CD4-positive, alpha-beta memory T cell (primary cell): ENCODE data around the gene CHST11. TPM values are rescaled to one million over a fixed set of nuclear protein-coding genes. Genes with fewer than 3 reads are reported as not detected.
"Not testable (repeated sequence)": the region's sequence is repeated elsewhere in the genome, so short reads cannot be mapped to it uniquely, and the experiment has no call there.

Experiments
- CTCF ChIA-PET: fragments of 350-600 bp; sonication (Branson Sonifier 250); formaldehyde crosslinking; loops from one replicate; lab custom pipeline; 2021; ENCODE audit warnings: inconsistent platforms; ENCODE audit not compliant: partially characterized antibody; lab: Charles Lee
- POLR2A ChIA-PET: fragments of 350-600 bp; sonication (Branson Sonifier 250); formaldehyde crosslinking; loops from one replicate; lab custom pipeline; 2021; ENCODE audit not compliant: partially characterized antibody; lab: Charles Lee
- DNase-seq, 5 donors: peaks; one replicate each; pipeline versions ENCODE4 v3.0.0 to v3.0.0-alpha.2; 2020 to 2022; ENCODE audit warnings: mixed read lengths in 1 of 5
- H3K27ac ChIP-seq: one replicate; pipeline ENCODE4 v1.7.0; 2013; ENCODE audit warnings: low read depth, low read length
- H3K27me3 ChIP-seq: 2 replicates; pipeline ENCODE4 v1.7.0; 2013; ENCODE audit warnings: mild to moderate bottlenecking, low read length, moderate library complexity; ENCODE audit not compliant: insufficient read depth
- H3K36me3 ChIP-seq: 2 replicates; pipeline ENCODE4 v1.7.0; 2013; ENCODE audit warnings: mild to moderate bottlenecking, low read length, moderate library complexity; ENCODE audit not compliant: insufficient read depth
- H3K4me1 ChIP-seq: 2 replicates; pipeline ENCODE4 v1.7.0; 2013; ENCODE audit warnings: mild to moderate bottlenecking, low read length, moderate library complexity; ENCODE audit not compliant: insufficient read depth
- H3K4me3 ChIP-seq, 2 donors: one replicate each; pipeline ENCODE4 v1.7.0; 2013; ENCODE audit warnings: low read length in 2 of 2, mild to moderate bottlenecking in 1 of 2
- H3K9me3 ChIP-seq, 2 donors: one replicate each; pipeline ENCODE4 v1.7.0; 2013; ENCODE audit warnings: low read length in 2 of 2, control low read depth in 1 of 2; ENCODE audit not compliant: control insufficient read depth in 1 of 2
- H3K27ac Mint-ChIP-seq, 7 donors: one replicate each; pipeline ENCODE4 v1.8.0; 2020 to 2021; ENCODE audit warnings: mixed read lengths in 7 of 7, mild to moderate bottlenecking in 6 of 7, inconsistent platforms in 3 of 7, moderate library complexity in 3 of 7
- H3K27me3 Mint-ChIP-seq, 2 donors: one replicate each; pipeline ENCODE4 v1.8.0; 2020 to 2021; ENCODE audit warnings: mixed read lengths in 2 of 2
- H3K36me3 Mint-ChIP-seq, 2 donors: one replicate each; pipeline ENCODE4 v1.8.0; 2020 to 2021; ENCODE audit warnings: mixed read lengths in 2 of 2, inconsistent platforms in 1 of 2, mild to moderate bottlenecking in 1 of 2
- H3K4me1 Mint-ChIP-seq, 4 donors: one replicate each; pipeline ENCODE4 v1.8.0; 2020 to 2021; ENCODE audit warnings: mixed read lengths in 4 of 4, mild to moderate bottlenecking in 1 of 4
- H3K4me3 Mint-ChIP-seq, 8 donors: one replicate each; pipeline ENCODE4 v1.8.0; 2020 to 2021; ENCODE audit warnings: mixed read lengths in 8 of 8, mild to moderate bottlenecking in 7 of 8, moderate library complexity in 6 of 8, inconsistent platforms in 3 of 8
- H3K9me3 Mint-ChIP-seq, 8 donors: one replicate each; pipeline ENCODE4 v1.8.0; 2020 to 2021; ENCODE audit warnings: mixed read lengths in 8 of 8, mild to moderate bottlenecking in 5 of 8, inconsistent platforms in 3 of 8, moderate library complexity in 1 of 8
- intact Hi-C: fragments of 100-400 bp; cut with micrococcal nuclease; formaldehyde crosslinking; loops from one replicate; pipeline ENCODE4 v1.15.1; 2023
- polyA plus RNA-seq, 2 donors: library from polyadenylated mRNA; unstranded; fragments of 300-500 nt; fragmentation: Illumina TruSeq; gene quantifications; one replicate each; pipeline ENCODE4 v1.2.3, GENCODE V29; 2021
- total RNA-seq, 2 experiments: library from RNA; stranded (reverse); gene quantifications; one replicate each; pipeline ENCODE4 v1.2.3, GENCODE V29; 2021

CHST11 gene
- total and polyA plus RNA-seq, 4 experiments from 2014 or later = 55.1 to 64.6 (median 59.8) TPM

DNA sequence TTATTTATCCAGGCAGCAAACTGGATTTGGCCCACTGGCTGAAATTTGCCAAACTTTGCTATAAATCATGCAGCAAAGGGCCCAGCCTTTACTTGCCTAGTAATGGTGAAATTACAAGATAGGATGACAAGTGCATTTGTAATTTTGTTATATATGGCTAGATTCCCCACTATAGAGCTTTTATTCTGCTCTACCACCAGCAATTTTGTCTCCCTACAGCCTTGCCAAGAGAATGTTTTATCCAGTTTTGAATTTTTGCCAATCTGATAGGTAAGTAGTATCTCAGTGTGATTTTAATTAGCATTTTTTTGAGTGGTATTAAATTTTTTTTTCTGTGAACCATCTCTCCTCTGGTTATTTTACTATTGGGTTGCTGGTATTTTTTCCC lies 339.7 kb downstream of the CHST11 start:
- Histone ChIP-seq H3K27ac (no peak overlapping the region), H3K9me3 (no peaks in the 10 kb centered on the region), H3K36me3 (no peaks in the 10 kb centered on the region), H3K4me1 (no peaks in the 10 kb centered on the region), H3K27me3 (no peaks in the 10 kb centered on the region), H3K4me3 (no peak overlapping the region)
- Mint-ChIP-seq H3K36me3 (no peaks in the 10 kb centered on the region), H3K27me3 (peaks cover 0 to 1% of the 10 kb centered on the region in 2 donors), H3K4me1 (no peaks in the 10 kb centered on the region), H3K9me3 (peaks cover 0 to 3% (median 0%) of the 10 kb centered on the region in 8 donors), H3K27ac (no peak overlapping the region), H3K4me3 (no peak overlapping the region)
- intact Hi-C loops = no loop called here
- no peak for DNase-seq
- CTCF ChIA-PET = no interaction called here
- POLR2A ChIA-PET = no interaction called here

DNA sequence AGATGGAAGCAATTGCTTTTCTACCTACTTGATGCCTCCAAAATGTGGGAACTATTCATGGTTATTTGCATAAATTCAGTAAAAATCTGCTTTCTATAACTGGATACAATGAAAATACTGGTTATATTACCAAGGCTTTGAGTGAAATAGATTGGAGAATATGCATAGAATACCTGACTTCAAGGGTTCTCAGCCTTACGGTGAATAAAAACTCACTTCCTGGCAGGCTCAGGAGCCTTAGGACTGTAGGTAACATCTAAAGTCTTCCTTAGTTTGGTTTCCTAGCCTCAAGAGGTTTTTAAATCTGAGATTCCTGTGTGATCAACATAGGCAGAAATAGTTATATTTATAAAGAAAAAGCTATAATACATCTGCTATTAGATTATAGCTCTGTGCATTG lies 342.7 kb downstream of the CHST11 start:
- Histone ChIP-seq H3K4me3 (no peak overlapping the region), H3K4me1 (no peaks in the 10 kb centered on the region), H3K27me3 (no peaks in the 10 kb centered on the region), H3K36me3 (no peaks in the 10 kb centered on the region), H3K9me3 (no peaks in the 10 kb centered on the region), H3K27ac (no peak overlapping the region)
- Mint-ChIP-seq H3K4me3 (no peak overlapping the region), H3K27ac (no peak overlapping the region), H3K27me3 (peaks cover 0 to 1% of the 10 kb centered on the region in 2 donors), H3K4me1 (no peaks in the 10 kb centered on the region), H3K36me3 (no peaks in the 10 kb centered on the region), H3K9me3 (peaks cover 0 to 3% (median 0%) of the 10 kb centered on the region in 8 donors)
- intact Hi-C loops = no loop called here
- CTCF ChIA-PET = interaction anchor here (1.3 kb wide), 1 partner anchor 9 kb away, joined by 4 read pairs; no protein-coding TSS in a partner anchor
- POLR2A ChIA-PET = no interaction called here
- DNase-seq = no peak

DNA sequence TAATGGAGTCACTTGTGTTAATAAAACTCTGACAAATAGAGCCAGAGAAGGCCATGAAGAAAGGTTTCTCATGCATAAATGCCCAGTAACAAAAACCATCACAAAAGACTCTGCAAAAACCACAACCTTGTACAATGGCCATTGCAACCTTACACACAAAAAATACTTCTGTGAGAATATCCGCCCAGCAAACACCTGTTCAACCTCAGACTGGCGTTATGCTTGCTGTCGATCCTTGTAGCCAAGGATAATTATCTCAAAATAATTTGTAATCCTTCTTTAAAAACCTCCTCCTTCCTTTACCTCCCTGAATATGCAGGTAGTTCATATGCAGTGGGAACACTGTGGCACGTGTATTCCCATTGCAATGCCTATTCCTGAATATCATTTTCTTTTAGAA lies 344.3 kb downstream of the CHST11 start:
- Mint-ChIP-seq H3K4me1 (no peaks in the 10 kb centered on the region), H3K36me3 (no peaks in the 10 kb centered on the region), H3K27ac (no peak overlapping the region), H3K27me3 (peaks cover 0 to 1% of the 10 kb centered on the region in 2 donors), H3K9me3 (peaks cover 0 to 3% (median 0%) of the 10 kb centered on the region in 8 donors), H3K4me3 (no peak overlapping the region)
- no peaks in the 10 kb centered on the region for H3K36me3 ChIP-seq
- H3K27ac ChIP-seq = no peak overlapping the region
- H3K4me1 ChIP-seq = no peaks in the 10 kb centered on the region
- no peaks in the 10 kb centered on the region for H3K27me3 ChIP-seq
- ChIA-PET CTCF (no interaction called here), POLR2A (no interaction called here)
- intact Hi-C loops = no loop called here
- no peaks in the 10 kb centered on the region for H3K9me3 ChIP-seq
- H3K4me3 ChIP-seq = no peak overlapping the region
- no peak for DNase-seq

DNA sequence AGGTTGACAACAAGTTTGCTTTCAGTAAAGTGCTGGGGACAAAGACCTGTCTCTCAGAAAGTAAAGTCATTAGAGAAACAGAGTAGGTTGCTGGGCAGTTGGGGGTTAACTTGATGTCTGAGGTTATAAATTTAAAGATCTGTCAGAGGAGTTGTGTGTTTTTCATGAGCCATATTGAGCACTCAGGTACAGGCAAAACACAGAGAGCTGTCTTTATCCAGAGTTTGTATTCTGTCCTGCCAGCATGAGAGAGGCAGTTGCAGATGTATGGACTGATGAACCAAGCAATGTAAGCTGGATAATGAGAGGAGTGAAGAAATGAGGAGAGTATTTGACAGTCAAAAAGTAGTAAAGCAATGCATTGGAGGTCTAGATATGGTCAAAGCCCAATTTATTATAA lies 344.7 kb downstream of the CHST11 start:
- no peaks in the 10 kb centered on the region for H3K27me3 ChIP-seq
- POLR2A ChIA-PET = no interaction called here

DNA sequence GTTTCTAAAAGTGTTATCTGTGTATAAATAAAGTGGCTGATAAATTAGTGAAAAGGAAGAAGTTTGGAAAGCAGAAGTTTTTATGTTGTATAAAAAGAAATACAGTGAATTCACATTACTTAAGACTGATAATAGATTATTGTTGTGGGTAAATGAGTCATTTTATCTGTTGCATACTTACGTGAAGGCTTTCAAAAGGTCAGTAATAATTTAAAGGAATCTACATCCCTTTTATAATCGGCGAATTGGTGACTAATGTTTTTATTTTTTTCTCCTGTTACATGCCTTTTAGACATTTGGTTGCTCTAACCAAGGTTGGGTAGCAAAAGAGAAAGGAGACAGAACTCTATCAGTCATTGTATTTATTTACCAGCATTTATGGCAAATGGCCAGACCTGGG lies 345.5 kb downstream of the CHST11 start:
- peaks cover 0 to 4% (median 0%) of the 10 kb centered on the region in 8 donors for H3K9me3 Mint-ChIP-seq
- H3K27me3 Mint-ChIP-seq = peaks cover 0 to 1% of the 10 kb centered on the region in 2 donors
- H3K27me3 ChIP-seq = no peaks in the 10 kb centered on the region
- H3K4me1 ChIP-seq = no peaks in the 10 kb centered on the region
- no peak overlapping the region for H3K27ac Mint-ChIP-seq
- H3K4me3 ChIP-seq = no peak overlapping the region
- peak overlapping the region in 1 of 8 donors; percentile 15 for H3K4me3 Mint-ChIP-seq
- DNase-seq = no peak
- H3K9me3 ChIP-seq = no peaks in the 10 kb centered on the region
- ChIA-PET POLR2A (no interaction called here), CTCF (no interaction called here)
- H3K27ac ChIP-seq = no peak overlapping the region
- no peaks in the 10 kb centered on the region for H3K4me1 Mint-ChIP-seq
- intact Hi-C loops = no loop called here
- no peaks in the 10 kb centered on the region for H3K36me3 Mint-ChIP-seq
- no peaks in the 10 kb centered on the region for H3K36me3 ChIP-seq

More for the DNA sequence above, 344.7 kb downstream of the CHST11 start:
- CTCF ChIA-PET = no interaction called here
- no peak overlapping the region for H3K27ac Mint-ChIP-seq
- H3K36me3 Mint-ChIP-seq = no peaks in the 10 kb centered on the region
- Histone ChIP-seq H3K4me1 (no peaks in the 10 kb centered on the region), H3K27ac (no peak overlapping the region), H3K4me3 (no peak overlapping the region), H3K9me3 (no peaks in the 10 kb centered on the region), H3K36me3 (no peaks in the 10 kb centered on the region)
- H3K4me1 Mint-ChIP-seq = no peaks in the 10 kb centered on the region
- intact Hi-C loops = no loop called here
- H3K9me3 Mint-ChIP-seq = peaks cover 0 to 3% (median 0%) of the 10 kb centered on the region in 8 donors
- no peak overlapping the region for H3K4me3 Mint-ChIP-seq
- no peak for DNase-seq
- H3K27me3 Mint-ChIP-seq = peaks cover 0 to 1% of the 10 kb centered on the region in 2 donors

DNA sequence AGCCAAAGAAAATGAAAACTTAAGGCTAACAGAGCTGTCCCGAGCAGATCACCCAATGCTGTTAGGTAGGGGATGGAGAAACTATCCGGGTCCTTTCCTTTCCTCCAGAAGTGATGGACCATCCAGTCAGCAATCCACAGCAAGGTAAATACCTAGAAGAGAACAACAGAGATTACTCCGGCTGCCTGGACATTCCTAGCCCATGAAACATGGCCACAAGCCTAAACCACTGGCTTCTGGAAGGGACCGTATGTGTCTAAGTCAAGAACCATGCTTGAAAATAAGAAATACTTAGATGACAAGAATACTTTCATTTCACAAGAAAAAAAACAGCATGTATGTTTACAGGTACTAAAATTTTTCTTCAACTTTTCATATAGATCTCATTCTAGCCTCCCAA lies 348.4 kb downstream of the CHST11 start:
- POLR2A ChIA-PET = no interaction called here
- no peak overlapping the region for H3K4me3 ChIP-seq
- H3K36me3 Mint-ChIP-seq = no peaks in the 10 kb centered on the region
- H3K27ac ChIP-seq = no peak overlapping the region
- CTCF ChIA-PET = no interaction called here
- intact Hi-C loops = no loop called here
- H3K9me3 Mint-ChIP-seq = peaks cover 0 to 5% (median 0%) of the 10 kb centered on the region in 8 donors
- no peak overlapping the region for H3K4me3 Mint-ChIP-seq
- H3K4me1 Mint-ChIP-seq = no peaks in the 10 kb centered on the region
- H3K36me3 ChIP-seq = no peaks in the 10 kb centered on the region
- no peak for DNase-seq
- no peaks in the 10 kb centered on the region for H3K4me1 ChIP-seq
- H3K27ac Mint-ChIP-seq = no peak overlapping the region
- peaks cover 0 to 1% of the 10 kb centered on the region in 2 donors for H3K27me3 Mint-ChIP-seq
- H3K9me3 ChIP-seq = no peaks in the 10 kb centered on the region
- H3K27me3 ChIP-seq = no peaks in the 10 kb centered on the region

DNA sequence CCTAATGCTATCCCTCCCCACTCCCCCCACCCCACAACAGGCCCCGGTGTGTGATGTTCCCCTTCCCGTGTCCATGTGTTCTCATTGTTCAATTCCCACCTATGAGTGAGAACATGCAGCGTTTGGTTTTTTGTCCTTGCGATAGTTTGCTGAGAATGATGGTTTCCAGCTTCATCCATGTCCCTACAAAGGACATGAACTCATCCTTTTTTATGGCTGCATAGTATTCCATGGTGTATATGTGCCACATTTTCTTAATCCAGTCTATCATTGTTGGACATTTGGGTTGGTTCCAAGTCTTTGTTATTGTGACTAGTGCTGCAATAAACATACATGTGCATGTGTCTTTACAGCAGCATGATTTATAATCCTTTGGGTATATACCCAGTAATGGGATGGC lies 349.4 kb downstream of the CHST11 start:
- H3K4me1 Mint-ChIP-seq, H3K4me3 ChIP-seq, H3K27me3 Mint-ChIP-seq, POLR2A ChIA-PET, H3K36me3 Mint-ChIP-seq, DNase-seq, H3K36me3 ChIP-seq, H3K27me3 ChIP-seq, H3K4me1 ChIP-seq, H3K27ac ChIP-seq, H3K27ac Mint-ChIP-seq, H3K4me3 Mint-ChIP-seq, H3K9me3 ChIP-seq, H3K9me3 Mint-ChIP-seq, CTCF ChIA-PET, intact Hi-C loops: not testable (repeated sequence)

DNA sequence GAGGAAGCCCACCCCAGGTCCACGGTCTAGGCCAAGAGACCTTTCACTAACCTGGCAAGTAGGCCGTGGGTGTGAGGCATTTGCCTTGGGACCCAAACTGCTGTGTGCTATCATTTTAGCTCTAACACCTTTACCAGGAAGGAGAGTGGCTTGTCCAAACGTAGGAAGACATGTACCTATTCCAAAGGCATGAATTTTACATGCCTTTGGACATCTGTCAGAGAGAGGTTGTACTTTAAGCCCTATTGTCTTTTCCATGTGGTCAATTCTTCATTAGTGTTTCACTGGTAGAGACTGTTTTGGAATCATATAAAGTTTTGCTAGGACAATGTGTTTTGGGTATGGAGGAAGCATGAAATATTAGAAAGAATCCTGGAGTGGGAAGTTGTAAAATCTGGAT lies 352.5 kb downstream of the CHST11 start:
- intact Hi-C loops = no loop called here
- H3K27me3 Mint-ChIP-seq = no peaks in the 10 kb centered on the region

More for the DNA sequence above, 352.5 kb downstream of the CHST11 start:
- DNase-seq = no peak
- peaks cover 0 to 5% (median 0%) of the 10 kb centered on the region in 8 donors for H3K9me3 Mint-ChIP-seq
- no peaks in the 10 kb centered on the region for H3K4me1 ChIP-seq
- H3K27ac ChIP-seq = no peak overlapping the region
- ChIA-PET CTCF (no interaction called here), POLR2A (no interaction called here)
- H3K4me3 Mint-ChIP-seq = no peak overlapping the region
- no peak overlapping the region for H3K27ac Mint-ChIP-seq
- no peaks in the 10 kb centered on the region for H3K36me3 Mint-ChIP-seq
- H3K4me1 Mint-ChIP-seq = no peaks in the 10 kb centered on the region
- no peaks in the 10 kb centered on the region for H3K36me3 ChIP-seq
- H3K9me3 ChIP-seq = no peaks in the 10 kb centered on the region
- H3K27me3 ChIP-seq = no peaks in the 10 kb centered on the region
- no peak overlapping the region for H3K4me3 ChIP-seq
